Heart left ventricle (tissue), 13 donors: ENCODE measurements around the gene STARD4.

Source experiments
- POLR2A ChIP-seq, 2 donors: fragments of 450-650 bp; IDR thresholded peaks; one replicate each; pipeline ENCODE4 v1.6.1; 2017; ENCODE audit warnings: antibody characterized with exemption in 2 of 2, mild to moderate bottlenecking in 2 of 2, moderate library complexity in 2 of 2
- TF ChIP-seq, protein P1 (sequence below), 12 donors: fragments of 200-600 bp; sonication (generic) in 4 of 12; IDR thresholded peaks; one replicate each; pipeline versions ENCODE4 v1.5.0 to v1.8.0; 2018 to 2022; ENCODE audit warnings: antibody characterized with exemption in 12 of 12, mild to moderate bottlenecking in 5 of 12
- donor health status: ischemic (EF 13 %, LVEDD 7.1; RV severe dilation, severe dysfunction).
- donor health status: DM: no; HTN: yes; CAD: no.
- donor health status: DM: no; HTN: no; CAD: no.
- donor health status: ischemic (EF 25% LVEDD 6.9; RV normal size, moderate dysfunction).
- donor health status: ischemic (EF 25% LVEDD 5.7; RV mildly dilated, moderate dysfunction).
- donor health status: ischemic (EF 35%, LVEDD 5.7; RV mildly dilated, moderate dysfunction).
- donor health status: nonischemic (EF 11% LVEDD 7.7; RV severe dilation, severe dysfunction).
- donor health status: DM: yes; HTN: yes; CAD: no.
- donor health status: PGD.
- donor health status: ischemic (EF 29% LVEDD 5.4; RV normal size, mild dysfunction).
- donor health status: nonischemic (EF 23%, LVEDD 6.1; RV moderate dilation, normal function).

DNA sequence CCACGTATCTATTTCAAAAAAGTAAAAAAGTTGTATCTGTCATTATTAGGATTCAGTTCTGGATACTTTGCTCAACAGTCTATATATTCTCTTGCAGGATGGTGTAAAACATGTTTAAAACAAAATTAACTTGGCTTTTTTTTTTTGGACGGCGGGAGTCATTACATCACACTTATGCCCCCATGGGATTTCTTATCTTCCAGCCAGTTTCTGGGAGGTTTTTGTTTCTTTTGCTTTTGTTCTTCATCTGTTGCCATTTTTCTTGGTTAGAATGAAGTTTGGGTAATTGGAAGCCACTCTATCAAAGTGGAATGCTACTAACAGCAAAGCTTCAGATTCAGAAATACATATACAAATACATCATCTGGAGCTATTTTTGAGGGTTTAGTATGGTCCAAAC, 1.8 kb upstream of the STARD4 start:
- TF ChIP-seq, protein P1, sequence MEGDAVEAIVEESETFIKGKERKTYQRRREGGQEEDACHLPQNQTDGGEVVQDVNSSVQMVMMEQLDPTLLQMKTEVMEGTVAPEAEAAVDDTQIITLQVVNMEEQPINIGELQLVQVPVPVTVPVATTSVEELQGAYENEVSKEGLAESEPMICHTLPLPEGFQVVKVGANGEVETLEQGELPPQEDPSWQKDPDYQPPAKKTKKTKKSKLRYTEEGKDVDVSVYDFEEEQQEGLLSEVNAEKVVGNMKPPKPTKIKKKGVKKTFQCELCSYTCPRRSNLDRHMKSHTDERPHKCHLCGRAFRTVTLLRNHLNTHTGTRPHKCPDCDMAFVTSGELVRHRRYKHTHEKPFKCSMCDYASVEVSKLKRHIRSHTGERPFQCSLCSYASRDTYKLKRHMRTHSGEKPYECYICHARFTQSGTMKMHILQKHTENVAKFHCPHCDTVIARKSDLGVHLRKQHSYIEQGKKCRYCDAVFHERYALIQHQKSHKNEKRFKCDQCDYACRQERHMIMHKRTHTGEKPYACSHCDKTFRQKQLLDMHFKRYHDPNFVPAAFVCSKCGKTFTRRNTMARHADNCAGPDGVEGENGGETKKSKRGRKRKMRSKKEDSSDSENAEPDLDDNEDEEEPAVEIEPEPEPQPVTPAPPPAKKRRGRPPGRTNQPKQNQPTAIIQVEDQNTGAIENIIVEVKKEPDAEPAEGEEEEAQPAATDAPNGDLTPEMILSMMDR (IDR thresholded peaks at IDR 0.05), result no peak
- TF ChIP-seq POLR2A (IDR thresholded peaks at IDR 0.05), result no peak
